GM12878 (cell line): Measurements from ENCODE around the gene OPN4. TPM values are rescaled to one million over a fixed set of nuclear protein-coding genes. Genes with fewer than 3 reads are reported as not detected.

ENCODE experiments used
- ATAC-seq: fragments of 200-7000 bp; cut with Tn5 transposase; 3 replicates; pipeline ENCODE4 v1.9.1; 2020; ENCODE audit warnings: mild to moderate bottlenecking, moderate library complexity
- BruUV-seq: library from RNA; stranded (reverse); fragments of 400-500 nt; replicated peaks from 2 replicates; lab custom pipeline; 2021; lab: Mats Ljungman, UMichigan
- CTCF ChIA-PET: fragments of 300-600 bp; sonication (Branson Sonifier 250); formaldehyde crosslinking; extraction: SDS; loops from one replicate; lab custom pipeline; 2021; ENCODE audit warnings: inconsistent platforms; lab: Yijun Ruan, JAX
- POLR2A ChIA-PET: fragments of 350-600 bp; formaldehyde crosslinking; extraction: SDS; loops from one replicate; lab custom pipeline; 2021; ENCODE audit warnings: inconsistent platforms; lab: Charles Lee
- RAD21 ChIA-PET: fragments of 300-600 bp; sonication (Branson Sonifier 250); formaldehyde crosslinking; loops from one replicate; lab custom pipeline; 2023; ENCODE audit warnings: antibody characterized with exemption; ENCODE audit not compliant: unreplicated experiment; lab: Charles Lee
- SMC1A ChIA-PET: fragments of 300-600 bp; sonication (Branson Sonifier 250); formaldehyde crosslinking; loops from one replicate; lab custom pipeline; 2023; ENCODE audit not compliant: unreplicated experiment, uncharacterized antibody; lab: Charles Lee
- DNase-seq: peaks from one replicate; pipeline ENCODE4 v3.0.0-alpha.2; 2011; ENCODE audit warnings: low read depth, low spot score
- FAIRE-seq: peaks from 3 replicates; lab custom pipeline; 2011; peaks lifted over from hg19 to GRCh38; lab: Jason Lieb, UNC
- H2AFZ ChIP-seq: 2 replicates; pipeline ENCODE4 v1.6.0; 2011; ENCODE audit warnings: low read depth, low read length, control low read depth; ENCODE audit not compliant: control insufficient read depth
- H3K27ac ChIP-seq: 2 replicates; pipeline ENCODE4 v1.5.1; 2011; ENCODE audit warnings: control low read depth; ENCODE audit not compliant: control insufficient read depth, insufficient read depth
- H3K27me3 ChIP-seq, 2 experiments: replicated peaks in 1 of 2; 2 replicates each; pipeline versions ENCODE4 v1.6.0 to v1.6.1; 2011; ENCODE audit warnings: low read length in 1 of 2; ENCODE audit not compliant: control insufficient read depth in 2 of 2, insufficient read depth in 2 of 2
- H3K36me3 ChIP-seq, 2 experiments: 2 replicates each; pipeline ENCODE4 v1.5.1; 2011; ENCODE audit warnings: low read length in 1 of 2; ENCODE audit not compliant: control insufficient read depth in 2 of 2, insufficient read depth in 2 of 2
- H3K4me1 ChIP-seq: 2 replicates; pipeline ENCODE4 v1.6.1; 2011; ENCODE audit warnings: mild to moderate bottlenecking, low read length, moderate library complexity, mixed read lengths; ENCODE audit not compliant: control insufficient read depth, insufficient read depth
- H3K4me2 ChIP-seq: 2 replicates; pipeline ENCODE4 v1.6.0; 2011; ENCODE audit warnings: control low read depth; ENCODE audit not compliant: control insufficient read depth, insufficient read depth
- H3K4me3 ChIP-seq: fragments of 200-600 bp; sonication (generic); 2 replicates; pipeline ENCODE4 v1.5.1; 2016
- H3K79me2 ChIP-seq: 2 replicates; pipeline ENCODE4 v1.6.0; 2011; ENCODE audit warnings: low read length; ENCODE audit not compliant: control insufficient read depth, insufficient read depth
- H3K9ac ChIP-seq: 2 replicates; pipeline ENCODE4 v1.8.0; 2011; ENCODE audit warnings: low read length, control low read depth, mixed read lengths; ENCODE audit not compliant: control insufficient read depth, insufficient read depth
- H3K9me3 ChIP-seq: replicated peaks from 3 replicates; pipeline ENCODE4 v1.5.1; 2011; ENCODE audit warnings: mild to moderate bottlenecking, low read length; ENCODE audit not compliant: control insufficient read depth, insufficient read depth
- H4K20me1 ChIP-seq: 2 replicates; pipeline ENCODE4 v1.6.0; 2011; ENCODE audit not compliant: control insufficient read depth, insufficient read depth
- ATF3 ChIP-seq: IDR thresholded peaks from 2 replicates; pipeline ENCODE4 v1.6.1; 2011; ENCODE audit warnings: low read depth, mild to moderate bottlenecking, low read length, moderate library complexity, borderline replicate concordance; ENCODE audit errors: extremely low read depth
- BCL3 ChIP-seq: IDR thresholded peaks from 2 replicates; pipeline ENCODE4 v1.6.1; 2011; ENCODE audit warnings: borderline replicate concordance, low read depth, mild to moderate bottlenecking, moderate library complexity, low read length; ENCODE audit not compliant: insufficient read depth, poor library complexity, severe bottlenecking
- BMI1 ChIP-seq: fragments of 450-650 bp; IDR thresholded peaks from 2 replicates; pipeline ENCODE4 v1.6.1; 2016; ENCODE audit warnings: mild to moderate bottlenecking, moderate library complexity, borderline replicate concordance
- CUX1 ChIP-seq: IDR thresholded peaks from 2 replicates; pipeline ENCODE4 v1.6.1; 2012; ENCODE audit warnings: improper control_type of control experiment, low read depth, low read length; ENCODE audit not compliant: insufficient replicate concordance
- JUND ChIP-seq: IDR thresholded peaks from 2 replicates; pipeline ENCODE4 v1.6.1; 2012; ENCODE audit warnings: low read depth, mild to moderate bottlenecking, low read length, improper control_type of control experiment, moderate library complexity
- KAT2A ChIP-seq: conservative IDR thresholded peaks from 2 replicates; pipeline ENCODE4 v1.6.1; 2011; ENCODE audit warnings: low read depth, low read length; ENCODE audit not compliant: control insufficient read depth
- PAX8 ChIP-seq: fragments of 450-650 bp; IDR thresholded peaks from 2 replicates; pipeline ENCODE4 v1.6.1; 2017; ENCODE audit warnings: mild to moderate bottlenecking, moderate library complexity
- POU2F2 ChIP-seq: IDR thresholded peaks from 3 replicates; pipeline ENCODE4 v1.6.1; 2011; ENCODE audit warnings: low read depth, mild to moderate bottlenecking, low read length, borderline replicate concordance
- RAD51 ChIP-seq: fragments of 450-650 bp; IDR thresholded peaks from 2 replicates; pipeline ENCODE4 v1.6.1; 2016; ENCODE audit warnings: moderate library complexity, mild to moderate bottlenecking, inconsistent platforms
- SMAD1 ChIP-seq: fragments of 450-650 bp; IDR thresholded peaks from 2 replicates; pipeline ENCODE4 v1.6.1; 2018; ENCODE audit warnings: mild to moderate bottlenecking, low read depth; ENCODE audit not compliant: partially characterized antibody
- SMAD5 ChIP-seq: IDR thresholded peaks from 2 replicates; pipeline ENCODE4 v1.6.1; 2016; ENCODE audit warnings: antibody characterized with exemption, low read depth
- SMC3 ChIP-seq: IDR thresholded peaks from 2 replicates; pipeline ENCODE4 v1.6.1; 2011; ENCODE audit warnings: low read length, improper control_type of control experiment, borderline replicate concordance
- WGBS: methylation state at CpG from one replicate; pipeline ENCODE4 v1.1.6; 2016; ENCODE audit warnings: low lambda C conversion rate; ENCODE audit not compliant: insufficient replicate concordance, insufficient coverage; ENCODE audit errors: missing lambda C conversion rate; 5-methylcytosine and 5-hydroxymethylcytosine counted together
- in situ Hi-C: fragments of 300-500 bp; cut with MboI; formaldehyde crosslinking; loops from 9 replicates; pipeline ENCODE4 v1.14.3; 2018; ENCODE audit warnings: mixed read lengths
- intact Hi-C: fragments of 100-400 bp; cut with micrococcal nuclease; formaldehyde crosslinking; loops from one replicate; pipeline ENCODE4 v1.14.2; 2022; ENCODE audit not compliant: unreplicated experiment
- polyA plus RNA-seq, 11 experiments: library from polyadenylated mRNA; depleted of rRNA in 4 of 11; unstranded in 6 of 11; stranded (reverse) in 5 of 11; fragments of >200 nt; fragmentation: Nextera tagmentation in 4 of 11; fragmentation: Illumina TruSeq in 1 of 11; extraction: Ambion mirVana in 4 of 11; extraction: Trizol in 1 of 11; gene quantifications; 1 replicate in 1 of 11; 2 replicates in 10 of 11; pipeline versions ENCODE4 v1.2.1 to v1.2.3, GENCODE V29; 2011 to 2016; ENCODE audit warnings: inconsistent platforms in 2 of 11, missing spikeins in 2 of 11, low read depth in 1 of 11
- total RNA-seq, 4 experiments: library from RNA; depleted of rRNA in 3 of 4; stranded (reverse); fragments of >200 nt in 3 of 4; fragmentation: Illumina TruSeq in 1 of 4; extraction: Trizol in 1 of 4; gene quantifications; 2 replicates each; pipeline versions ENCODE4 v1.2.1 to v1.2.3, GENCODE V29; 2013 to 2021

Gene OPN4
- total and polyA plus RNA-seq, 10 of the 15 experiments (the other 5 are each of a cell fraction or from before 2014, with no cell fraction given): not detected

GRCh38 chr10:86707505-86707904, 53.2 kb downstream of the OPN4 start (continued):
- no peak for TF ChIP-seq ATF3
- no peak for TF ChIP-seq BCL3
- no peak for TF ChIP-seq BMI1

- POLR2A ChIA-PET: interaction anchor here (0.6 kb wide), 1 partner anchor 176 kb away, joined by 9 read pairs; no protein-coding TSS in a partner anchor
- H3K79me2 ChIP-seq: no peaks in the 10 kb centered on the region
- no peaks in the 10 kb centered on the region for H3K36me3 ChIP-seq
- H3K4me3 ChIP-seq: no peak overlapping the region
- no peak overlapping the region for H3K9ac ChIP-seq
- BruUV-seq: no TSS peak
- no peaks in the 10 kb centered on the region for H4K20me1 ChIP-seq
- no peak for DNase-seq
- H3K4me1 ChIP-seq: peaks cover 4% of the 10 kb centered on the region; the same call in 1 of the 2 replicates
- RAD21 ChIA-PET: interaction anchor here (0.5 to 0.6 kb wide), 2 partner anchors 19 to 188 kb away, joined by 3 read pairs; no protein-coding TSS in a partner anchor
- ATAC-seq: no peak
- H2AFZ ChIP-seq: no peak overlapping the region
- 58% methylated on average over 8 of the region's 8 CpGs for WGBS
- in situ Hi-C loops: no loop called here
- H3K27me3 ChIP-seq: no peaks in the 10 kb centered on the region
- no peak overlapping the region for H3K27ac ChIP-seq
- SMC1A ChIA-PET: interaction anchor here (1.2 kb wide), 1 partner anchor 191 kb away, joined by 4 read pairs; no protein-coding TSS in a partner anchor
- intact Hi-C loops: no loop called here
- H3K4me2 ChIP-seq: no peak overlapping the region
- no peaks in the 10 kb centered on the region for H3K9me3 ChIP-seq
- no peak for FAIRE-seq
- CTCF ChIA-PET: interaction anchor here (1.3 to 2.3 kb wide), 4 partner anchors 8 to 191 kb away, joined by 3 to 7 read pairs (median 4); no protein-coding TSS in a partner anchor
- TF ChIP-seq SMC3 (no peak), SMAD5 (no peak), KAT2A (no peak), POU2F2 (no peak), CUX1 (no peak), PAX8 (no peak), SMAD1 (no peak), JUND (no peak), RAD51 (no peak)
Measured at GRCh38 chr10:86708068-86708782, 53.9 kb downstream of the OPN4 start.
